Keratinocyte (primary cell): ENCODE results near the gene KRTAP5-10.

Experiments
- EZH2 ChIP-seq: IDR thresholded peaks from one replicate; pipeline ENCODE4 v1.6.1; 2012; ENCODE audit warnings: inconsistent platforms, mild to moderate bottlenecking, low read length, moderate library complexity
- TF ChIP-seq, protein P1 (sequence below), 3 experiments: IDR thresholded peaks in 1 of 3; conservative IDR thresholded peaks in 1 of 3; optimal IDR thresholded peaks in 1 of 3; 2 replicates in 2 of 3; 3 replicates in 1 of 3; pipeline versions ENCODE3 to v1.5.1; 2011; ENCODE audit warnings: low read length in 3 of 3, mild to moderate bottlenecking in 3 of 3, moderate library complexity in 2 of 3, control low read depth in 1 of 3, inconsistent platforms in 1 of 3; ENCODE audit not compliant: insufficient read depth in 2 of 3; ENCODE audit errors: extremely low read depth in 1 of 3

DNA sequence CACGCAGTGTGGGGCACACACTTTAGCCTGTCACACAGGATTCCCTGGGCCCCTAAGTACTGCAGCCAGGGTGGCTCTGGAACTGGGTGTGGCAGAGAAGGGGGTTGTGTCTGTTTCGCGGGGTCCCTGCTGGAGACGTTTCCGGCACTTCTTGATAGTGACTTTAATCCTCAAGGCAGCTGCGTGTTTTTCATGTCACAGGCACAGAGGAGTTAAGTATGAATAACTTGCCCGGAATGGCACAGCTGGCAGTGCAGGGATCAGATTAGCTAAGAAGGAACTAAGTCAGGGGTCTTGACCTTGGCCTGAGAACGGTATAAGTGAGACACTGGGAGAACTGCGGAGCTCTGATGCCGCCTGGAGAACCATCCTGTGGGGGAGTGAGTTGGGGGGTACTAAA is 45.8 kb upstream of the KRTAP5-10 start:
- TF ChIP-seq, protein P1, sequence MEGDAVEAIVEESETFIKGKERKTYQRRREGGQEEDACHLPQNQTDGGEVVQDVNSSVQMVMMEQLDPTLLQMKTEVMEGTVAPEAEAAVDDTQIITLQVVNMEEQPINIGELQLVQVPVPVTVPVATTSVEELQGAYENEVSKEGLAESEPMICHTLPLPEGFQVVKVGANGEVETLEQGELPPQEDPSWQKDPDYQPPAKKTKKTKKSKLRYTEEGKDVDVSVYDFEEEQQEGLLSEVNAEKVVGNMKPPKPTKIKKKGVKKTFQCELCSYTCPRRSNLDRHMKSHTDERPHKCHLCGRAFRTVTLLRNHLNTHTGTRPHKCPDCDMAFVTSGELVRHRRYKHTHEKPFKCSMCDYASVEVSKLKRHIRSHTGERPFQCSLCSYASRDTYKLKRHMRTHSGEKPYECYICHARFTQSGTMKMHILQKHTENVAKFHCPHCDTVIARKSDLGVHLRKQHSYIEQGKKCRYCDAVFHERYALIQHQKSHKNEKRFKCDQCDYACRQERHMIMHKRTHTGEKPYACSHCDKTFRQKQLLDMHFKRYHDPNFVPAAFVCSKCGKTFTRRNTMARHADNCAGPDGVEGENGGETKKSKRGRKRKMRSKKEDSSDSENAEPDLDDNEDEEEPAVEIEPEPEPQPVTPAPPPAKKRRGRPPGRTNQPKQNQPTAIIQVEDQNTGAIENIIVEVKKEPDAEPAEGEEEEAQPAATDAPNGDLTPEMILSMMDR (optimal IDR thresholded peaks at IDR 0.05 in 1 of 3, IDR thresholded peaks at IDR 0.05 in 1 of 3, conservative IDR thresholded peaks at IDR 0.05 in 1 of 3; ENCODE audit: extremely low read depth in 1 of 3, insufficient read depth in 2 of 3, low read length in 3 of 3), result no peak
- TF ChIP-seq EZH2, result no peak
